Activated T-cell treated with anti-CD3 and anti-CD28 coated beads, Interleukin-2, amount 50 U/mL, for 24 hours (primary cell): ENCODE data around the gene RAPGEF1.
"Not testable (repeated sequence)": the region's sequence is repeated elsewhere in the genome, so short reads cannot be mapped to it uniquely, and the experiment has no call there.

Experiments used
- DNase-seq: peaks from one replicate; pipeline ENCODE4 v3.0.0-alpha.2; 2020
- H3K27ac Mint-ChIP-seq: 2 replicates; pipeline ENCODE4 v1.8.0; 2020; ENCODE audit warnings: mild to moderate bottlenecking, mixed read lengths
- H3K27me3 Mint-ChIP-seq: 2 replicates; pipeline ENCODE4 v1.8.0; 2020; ENCODE audit warnings: mixed read lengths
- H3K36me3 Mint-ChIP-seq: 2 replicates; pipeline ENCODE4 v1.8.0; 2020; ENCODE audit warnings: low read depth, mixed read lengths
- H3K4me1 Mint-ChIP-seq: 2 replicates; pipeline ENCODE4 v1.8.0; 2020; ENCODE audit warnings: low read depth, mixed read lengths
- H3K4me3 Mint-ChIP-seq: 2 replicates; pipeline ENCODE4 v1.8.0; 2020; ENCODE audit warnings: mild to moderate bottlenecking, moderate library complexity, mixed read lengths
- H3K9me3 Mint-ChIP-seq: 2 replicates; pipeline ENCODE4 v1.8.0; 2020; ENCODE audit warnings: mixed read lengths

Gene RAPGEF1

DNA sequence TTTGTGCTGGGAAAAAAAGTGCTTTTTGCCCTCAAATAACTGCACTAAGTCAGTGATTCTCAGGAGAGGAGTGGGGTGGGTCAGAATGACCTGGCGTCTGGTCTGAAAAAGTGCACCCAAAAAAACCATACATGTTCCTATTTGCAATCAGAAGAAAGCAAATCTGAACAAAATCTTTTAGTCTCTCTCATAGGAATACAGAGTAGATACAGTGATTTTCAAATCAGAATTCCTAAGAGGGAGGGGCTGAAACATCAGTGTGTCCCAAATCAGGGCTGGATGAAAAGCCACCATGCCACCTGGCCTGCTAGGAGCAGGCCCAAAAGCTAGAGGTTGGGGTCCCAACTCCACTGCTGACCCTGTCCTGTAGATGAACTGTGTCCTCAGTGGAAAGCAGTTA is 66.8 kb downstream of the RAPGEF1 start:
- Mint-ChIP-seq H3K27me3 (no peaks in the 10 kb centered on the region), H3K9me3 (no peaks in the 10 kb centered on the region), H3K27ac (peak overlapping the region; percentile 100), H3K36me3 (peaks cover 28% of the 10 kb centered on the region), H3K4me1 (peaks cover 99% of the 10 kb centered on the region), H3K4me3 (no peak overlapping the region)
- no peak for DNase-seq

DNA sequence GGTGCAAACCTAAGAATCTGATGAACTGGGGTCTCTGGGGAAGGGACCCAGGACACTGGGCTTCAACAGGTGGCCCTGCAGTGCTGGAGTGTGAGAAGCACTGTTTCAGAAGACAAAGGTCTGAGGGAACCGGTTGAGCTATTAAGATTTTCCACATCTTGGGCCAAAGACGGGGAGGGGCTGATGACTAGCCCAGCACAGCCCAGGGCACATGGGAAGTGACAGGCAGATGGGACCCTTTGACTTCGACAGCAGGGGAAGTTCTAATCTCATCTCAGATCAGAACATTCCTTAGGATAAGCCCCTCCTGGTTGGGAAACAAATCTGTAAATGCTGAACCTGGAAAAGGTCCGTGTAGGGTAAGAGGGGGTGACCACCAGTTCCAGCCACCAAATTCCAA is 67.4 kb downstream of the RAPGEF1 start:
- no peaks in the 10 kb centered on the region for H3K27me3 Mint-ChIP-seq
- H3K4me1 Mint-ChIP-seq: peaks cover 99% of the 10 kb centered on the region
- H3K36me3 Mint-ChIP-seq: peaks cover 28% of the 10 kb centered on the region
- no peaks in the 10 kb centered on the region for H3K9me3 Mint-ChIP-seq
- peak overlapping the region; percentile 100 for H3K27ac Mint-ChIP-seq
- H3K4me3 Mint-ChIP-seq: no peak overlapping the region
- no peak for DNase-seq

- H3K9me3 Mint-ChIP-seq: no peaks in the 10 kb centered on the region
- H3K36me3 Mint-ChIP-seq: peaks cover 27% of the 10 kb centered on the region
- H3K4me1 Mint-ChIP-seq: peaks cover 98% of the 10 kb centered on the region
- no peak for DNase-seq
- peak overlapping the region; percentile 7 for H3K4me3 Mint-ChIP-seq
- peak overlapping the region; percentile 100 for H3K27ac Mint-ChIP-seq
- H3K27me3 Mint-ChIP-seq: no peaks in the 10 kb centered on the region
These were observed 68.7 kb downstream of the RAPGEF1 start for GRCh38 chr9:131671133-131671520.

- Mint-ChIP-seq H3K4me1 (peaks cover 98% of the 10 kb centered on the region), H3K27me3 (no peaks in the 10 kb centered on the region), H3K4me3 (peak overlapping the region; percentile 7), H3K9me3 (no peaks in the 10 kb centered on the region), H3K36me3 (peaks cover 31% of the 10 kb centered on the region), H3K27ac (peak overlapping the region; percentile 100)
- no peak for DNase-seq
These were observed 69.4 kb downstream of the RAPGEF1 start for GRCh38 chr9:131670247-131671132.

DNA sequence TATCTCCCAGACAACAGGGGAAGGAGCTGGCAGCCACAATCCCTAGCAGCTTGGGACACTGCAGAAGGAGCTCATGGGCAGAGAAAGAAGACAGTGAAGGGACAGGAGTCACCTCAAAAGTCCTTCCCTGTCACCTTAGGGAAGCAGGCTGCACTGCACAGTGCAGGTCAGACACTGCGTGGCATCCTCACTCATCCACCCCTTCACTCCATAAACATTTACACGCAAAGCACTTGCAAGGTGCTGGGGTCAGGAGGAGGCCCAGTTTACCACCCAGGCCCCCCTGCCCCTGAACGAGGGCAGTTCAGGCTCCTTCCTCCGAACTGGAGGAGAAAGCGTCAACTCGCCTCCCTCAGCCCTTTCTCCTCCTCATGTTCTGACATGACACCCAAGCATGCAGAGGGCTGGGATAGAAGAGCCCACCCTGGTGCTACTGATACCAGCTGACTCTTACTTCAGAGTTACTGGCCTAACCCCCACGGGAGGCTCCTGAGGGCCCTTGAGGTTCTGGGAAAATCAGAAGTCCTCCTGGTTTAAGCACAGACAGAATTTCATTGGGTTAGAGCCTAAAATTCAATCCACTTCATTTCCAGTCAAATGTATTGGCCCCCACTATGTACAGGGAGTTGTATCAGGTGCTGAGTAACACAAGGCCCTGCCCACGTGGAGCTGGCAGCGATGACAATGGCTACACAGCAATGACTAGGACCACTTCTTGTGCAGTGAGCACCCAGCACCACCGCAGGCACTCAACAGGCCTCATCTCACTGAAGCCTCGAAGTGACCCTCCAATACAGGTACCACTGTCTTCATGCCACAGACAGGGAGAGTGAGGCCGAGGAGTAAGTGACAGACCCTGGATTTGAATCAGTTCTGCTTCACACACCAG is 70.4 kb downstream of the RAPGEF1 start:
- DNase-seq: no peak
- Mint-ChIP-seq H3K36me3 (peaks cover 33% of the 10 kb centered on the region), H3K9me3 (no peaks in the 10 kb centered on the region), H3K4me3 (peak overlapping the region; percentile 79), H3K4me1 (peaks cover 96% of the 10 kb centered on the region), H3K27ac (peak overlapping the region; percentile 100), H3K27me3 (no peaks in the 10 kb centered on the region)

GRCh38 chr9:131668439-131669268 is 71.2 kb downstream of the RAPGEF1 start:
- H3K4me3 Mint-ChIP-seq: peak overlapping the region; percentile 79
- H3K9me3 Mint-ChIP-seq: no peaks in the 10 kb centered on the region
- peak; percentile 83 for DNase-seq
- H3K36me3 Mint-ChIP-seq: peaks cover 34% of the 10 kb centered on the region
- peak overlapping the region; percentile 100 for H3K27ac Mint-ChIP-seq
- H3K27me3 Mint-ChIP-seq: no peaks in the 10 kb centered on the region
- H3K4me1 Mint-ChIP-seq: peaks cover 94% of the 10 kb centered on the region

GRCh38 chr9:131668057-131668438 is 71.8 kb downstream of the RAPGEF1 start:
- no peak for DNase-seq
- H3K9me3 Mint-ChIP-seq: no peaks in the 10 kb centered on the region
- peak overlapping the region; percentile 100 for H3K27ac Mint-ChIP-seq
- H3K4me1 Mint-ChIP-seq: peaks cover 94% of the 10 kb centered on the region
- H3K27me3 Mint-ChIP-seq: no peaks in the 10 kb centered on the region
- H3K36me3 Mint-ChIP-seq: peaks cover 35% of the 10 kb centered on the region
- H3K4me3 Mint-ChIP-seq: peak overlapping the region; percentile 79

- no peaks in the 10 kb centered on the region for H3K9me3 Mint-ChIP-seq
- H3K27ac Mint-ChIP-seq: peak overlapping the region; percentile 100
- peak overlapping the region; percentile 79 for H3K4me3 Mint-ChIP-seq
- H3K27me3 Mint-ChIP-seq: no peaks in the 10 kb centered on the region
- H3K4me1 Mint-ChIP-seq: peaks cover 94% of the 10 kb centered on the region
- peaks cover 37% of the 10 kb centered on the region for H3K36me3 Mint-ChIP-seq
- DNase-seq: peak; percentile 70
These were observed 72.3 kb downstream of the RAPGEF1 start for GRCh38 chr9:131667576-131667975.

DNA sequence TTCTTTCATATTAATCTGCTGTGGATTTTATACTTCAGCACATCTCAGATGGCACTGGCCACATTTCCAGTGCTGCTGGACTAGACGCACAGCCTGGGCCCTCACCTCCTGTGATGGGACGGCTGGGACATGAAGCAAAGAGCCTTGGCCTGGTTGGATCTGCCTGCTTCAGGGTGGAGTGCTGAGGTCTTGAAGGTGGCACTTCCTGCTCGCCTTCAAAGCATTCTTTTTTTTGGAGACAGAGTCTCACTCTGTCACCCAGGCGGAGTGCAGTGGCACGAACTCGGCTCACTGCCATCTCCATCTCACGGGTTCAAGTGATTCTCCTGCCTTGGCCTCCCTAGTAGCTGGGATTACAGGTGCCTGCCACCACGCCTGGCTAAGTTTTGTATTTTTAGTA is 73.1 kb downstream of the RAPGEF1 start:
- H3K27me3 Mint-ChIP-seq: no peaks in the 10 kb centered on the region
- no peak for DNase-seq
- peak overlapping the region; percentile 79 for H3K4me3 Mint-ChIP-seq
- H3K9me3 Mint-ChIP-seq: no peaks in the 10 kb centered on the region
- H3K4me1 Mint-ChIP-seq: peaks cover 93% of the 10 kb centered on the region
- peak overlapping the region; percentile 100 for H3K27ac Mint-ChIP-seq
- H3K36me3 Mint-ChIP-seq: peaks cover 30% of the 10 kb centered on the region

GRCh38 chr9:131666029-131666428 is 73.8 kb downstream of the RAPGEF1 start:
- peak overlapping the region; percentile 100 for H3K27ac Mint-ChIP-seq
- no peaks in the 10 kb centered on the region for H3K9me3 Mint-ChIP-seq
- H3K36me3 Mint-ChIP-seq: peaks cover 25% of the 10 kb centered on the region
- peak overlapping the region; percentile 79 for H3K4me3 Mint-ChIP-seq
- no peaks in the 10 kb centered on the region for H3K27me3 Mint-ChIP-seq
- peaks cover 91% of the 10 kb centered on the region for H3K4me1 Mint-ChIP-seq
- no peak for DNase-seq

GRCh38 chr9:131663288-131663687 is 76.6 kb downstream of the RAPGEF1 start:
- Mint-ChIP-seq H3K4me3 (no peak overlapping the region), H3K4me1 (peaks cover 86% of the 10 kb centered on the region), H3K9me3 (no peaks in the 10 kb centered on the region), H3K27ac (peak overlapping the region; percentile 87), H3K27me3 (no peaks in the 10 kb centered on the region), H3K36me3 (peaks cover 25% of the 10 kb centered on the region)
- DNase-seq: no peak

DNA sequence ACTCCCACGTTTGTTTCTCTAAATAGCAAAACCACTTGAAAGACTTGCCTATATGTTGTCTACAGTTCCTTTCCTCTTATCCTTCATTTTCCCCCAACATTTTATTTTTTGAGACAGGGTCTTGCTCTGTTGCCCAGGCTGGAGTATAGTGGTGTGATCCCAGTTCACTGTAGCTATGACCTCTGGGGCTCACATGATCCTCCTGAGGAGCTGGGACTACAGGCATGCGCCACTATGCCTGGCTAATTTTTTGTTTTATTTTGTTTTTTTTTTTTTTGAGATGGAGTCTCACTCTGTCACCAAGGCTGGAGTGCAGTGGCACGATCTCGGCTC is 77.6 kb downstream of the RAPGEF1 start:
- H3K4me3 Mint-ChIP-seq: peak overlapping the region; percentile 35
- H3K4me1 Mint-ChIP-seq: peaks cover 88% of the 10 kb centered on the region
- H3K36me3 Mint-ChIP-seq: peaks cover 25% of the 10 kb centered on the region
- not testable (repeated sequence) for H3K27me3 Mint-ChIP-seq, DNase-seq, H3K9me3 Mint-ChIP-seq
- H3K27ac Mint-ChIP-seq: peak overlapping the region; percentile 87

DNA sequence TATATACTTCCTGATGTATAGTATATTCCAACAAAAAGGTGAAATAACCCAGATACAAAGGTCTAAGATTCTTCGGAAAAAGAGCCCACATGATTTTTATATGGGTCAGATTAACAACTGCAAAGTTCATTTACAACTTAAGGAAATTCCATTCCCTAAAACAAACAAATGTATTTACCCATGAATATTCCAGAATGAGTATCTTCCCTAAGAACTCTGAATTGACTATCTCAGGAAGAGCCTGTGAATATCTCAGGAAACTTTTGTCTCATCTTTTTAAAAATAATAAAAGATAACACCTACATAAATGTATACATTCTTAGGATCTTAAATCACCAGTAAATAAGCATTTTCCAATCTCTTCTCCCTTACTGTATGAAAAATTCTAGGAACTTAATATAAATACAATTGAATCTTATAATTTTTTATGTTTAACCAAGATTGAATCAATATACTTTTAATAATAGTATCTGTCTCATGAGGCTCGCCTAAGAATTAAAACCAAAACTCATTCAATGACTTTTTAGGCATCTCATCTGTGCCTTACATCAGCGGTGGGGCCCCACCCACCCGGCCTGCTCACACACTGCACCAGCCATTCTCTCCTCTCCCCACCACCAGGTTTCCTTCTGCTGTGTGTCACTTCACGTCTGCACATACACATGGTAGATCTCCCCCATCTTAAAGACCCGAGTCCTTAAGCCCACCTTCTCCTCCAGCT is 78.1 kb downstream of the RAPGEF1 start:
- Mint-ChIP-seq H3K36me3 (peaks cover 23% of the 10 kb centered on the region), H3K4me3 (peak overlapping the region; percentile 35), H3K4me1 (peaks cover 88% of the 10 kb centered on the region), H3K27ac (peak overlapping the region; percentile 87), H3K9me3 (no peaks in the 10 kb centered on the region), H3K27me3 (no peaks in the 10 kb centered on the region)
- peak; percentile 76 for DNase-seq
